HUES6 (cell line): ENCODE measurements around the gene DDRGK1.

Source experiments
- H3K27ac ChIP-seq: 2 replicates; pipeline ENCODE4 v1.7.0; 2013; ENCODE audit warnings: low read depth, mild to moderate bottlenecking, low read length, inconsistent platforms
- H3K27me3 ChIP-seq: 2 replicates; pipeline ENCODE4 v1.6.1; 2013; ENCODE audit warnings: low read length; ENCODE audit not compliant: control insufficient read depth, insufficient read depth
- H3K36me3 ChIP-seq: 2 replicates; pipeline ENCODE4 v1.6.1; 2013; ENCODE audit warnings: low read length; ENCODE audit not compliant: control insufficient read depth, insufficient read depth
- H3K4me1 ChIP-seq: 2 replicates; pipeline ENCODE4 v1.6.1; 2013; ENCODE audit warnings: low read length; ENCODE audit not compliant: control insufficient read depth, insufficient read depth
- H3K4me3 ChIP-seq: 2 replicates; pipeline ENCODE4 v1.5.1; 2013; ENCODE audit warnings: low read depth, low read length
- H3K9ac ChIP-seq: one replicate; pipeline ENCODE4 v1.6.1; 2013; ENCODE audit warnings: mild to moderate bottlenecking, low read length
- H3K9me3 ChIP-seq: 2 replicates; pipeline ENCODE4 v1.6.1; 2013; ENCODE audit warnings: low read depth, low read length; ENCODE audit not compliant: control insufficient read depth, insufficient read depth

DDRGK1 gene

GRCh38 chr20:3233131-3233990 lies 28.9 kb upstream of the DDRGK1 start:
- peaks cover 6% of the 10 kb centered on the region for H3K4me1 ChIP-seq

GRCh38 chr20:3231889-3232588 lies 27.6 kb upstream of the DDRGK1 start:
- Histone ChIP-seq H3K36me3 (peaks cover 38% of the 10 kb centered on the region), H3K4me1 (no peaks in the 10 kb centered on the region), H3K9me3 (no peaks in the 10 kb centered on the region), H3K27me3 (peaks cover 17% of the 10 kb centered on the region), H3K9ac (no peak overlapping the region), H3K4me3 (no peak overlapping the region), H3K27ac (no peak overlapping the region)

More at GRCh38 chr20:3233131-3233990, 28.9 kb upstream of the DDRGK1 start:
- no peak overlapping the region for H3K9ac ChIP-seq
- H3K36me3 ChIP-seq = peaks cover 32% of the 10 kb centered on the region
- H3K9me3 ChIP-seq = no peaks in the 10 kb centered on the region
- H3K27ac ChIP-seq = no peak overlapping the region
- H3K27me3 ChIP-seq = peaks cover 30% of the 10 kb centered on the region
- no peak overlapping the region for H3K4me3 ChIP-seq

DNA sequence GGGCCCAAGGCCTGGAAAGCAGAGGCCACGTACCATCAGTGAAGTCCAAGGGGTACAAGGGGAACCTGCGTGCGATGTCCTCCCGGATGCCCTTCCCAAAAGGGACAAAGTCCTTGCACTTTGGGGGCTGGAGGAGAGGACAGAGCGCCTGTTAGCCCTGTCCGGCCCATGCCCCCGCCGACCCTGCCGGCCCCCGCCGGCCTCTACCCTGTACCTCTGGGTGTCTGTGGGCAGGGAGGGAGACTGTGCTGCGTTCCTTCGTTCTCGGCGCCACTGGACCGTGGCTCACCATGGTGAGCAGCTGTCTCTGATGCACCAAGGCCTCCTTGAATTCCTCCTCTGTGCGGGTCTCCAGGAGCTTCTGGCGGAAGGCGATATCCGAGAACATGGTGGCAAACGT lies 26.6 kb upstream of the DDRGK1 start:
- H3K27me3 ChIP-seq = peaks cover 8% of the 10 kb centered on the region; the same call in 1 of the 2 replicates
- H3K9ac ChIP-seq = no peak overlapping the region
- H3K36me3 ChIP-seq = peaks cover 42% of the 10 kb centered on the region
- no peaks in the 10 kb centered on the region for H3K4me1 ChIP-seq
- H3K27ac ChIP-seq = no peak overlapping the region
- no peaks in the 10 kb centered on the region for H3K9me3 ChIP-seq
- no peak overlapping the region for H3K4me3 ChIP-seq

GRCh38 chr20:3229798-3230197 lies 25.3 kb upstream of the DDRGK1 start:
- no peaks in the 10 kb centered on the region for H3K27me3 ChIP-seq
- H3K27ac ChIP-seq = no peak overlapping the region
- H3K9me3 ChIP-seq = no peaks in the 10 kb centered on the region
- no peak overlapping the region for H3K9ac ChIP-seq
- no peak overlapping the region for H3K4me3 ChIP-seq
- peaks cover 43% of the 10 kb centered on the region for H3K36me3 ChIP-seq
- H3K4me1 ChIP-seq = no peaks in the 10 kb centered on the region

GRCh38 chr20:3229158-3229557 lies 24.7 kb upstream of the DDRGK1 start:
- Histone ChIP-seq H3K4me1 (no peaks in the 10 kb centered on the region), H3K4me3 (no peak overlapping the region), H3K36me3 (peaks cover 44% of the 10 kb centered on the region), H3K9ac (no peak overlapping the region), H3K27ac (no peak overlapping the region), H3K9me3 (no peaks in the 10 kb centered on the region), H3K27me3 (no peaks in the 10 kb centered on the region)

DNA sequence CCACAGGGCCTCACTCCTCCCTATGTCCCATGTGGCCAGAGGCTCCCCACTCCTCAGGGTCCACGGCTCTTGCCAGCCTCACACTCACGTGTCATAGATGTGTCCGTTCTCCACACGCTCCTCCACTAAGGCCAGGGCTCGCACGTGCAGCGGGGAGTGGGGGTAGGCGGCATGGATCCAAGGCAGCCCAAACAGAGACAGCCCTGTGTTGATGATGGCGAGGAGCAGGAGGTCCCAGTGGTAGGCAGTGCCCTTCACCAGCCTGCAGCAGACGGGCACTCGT lies 24.2 kb upstream of the DDRGK1 start:
- H3K9ac ChIP-seq = no peak overlapping the region
- H3K9me3 ChIP-seq = no peaks in the 10 kb centered on the region
- no peak overlapping the region for H3K4me3 ChIP-seq
- peaks cover 45% of the 10 kb centered on the region for H3K36me3 ChIP-seq
- H3K4me1 ChIP-seq = no peaks in the 10 kb centered on the region
- H3K27ac ChIP-seq = no peak overlapping the region
- H3K27me3 ChIP-seq = no peaks in the 10 kb centered on the region

- no peaks in the 10 kb centered on the region for H3K4me1 ChIP-seq
- H3K36me3 ChIP-seq = peaks cover 45% of the 10 kb centered on the region
- H3K4me3 ChIP-seq = no peak overlapping the region
- H3K27ac ChIP-seq = no peak overlapping the region
- no peaks in the 10 kb centered on the region for H3K9me3 ChIP-seq
- no peak overlapping the region for H3K9ac ChIP-seq
- H3K27me3 ChIP-seq = no peaks in the 10 kb centered on the region
Observed at GRCh38 chr20:3227936-3228749, 23.7 kb upstream of the DDRGK1 start.

- peaks cover 4% of the 10 kb centered on the region; the same call in 1 of the 2 replicates for H3K4me1 ChIP-seq
- no peaks in the 10 kb centered on the region for H3K27me3 ChIP-seq
- H3K36me3 ChIP-seq = peaks cover 51% of the 10 kb centered on the region
- no peak overlapping the region for H3K9ac ChIP-seq
- H3K27ac ChIP-seq = no peak overlapping the region
- no peak overlapping the region for H3K4me3 ChIP-seq
- no peaks in the 10 kb centered on the region for H3K9me3 ChIP-seq
Observed at GRCh38 chr20:3227506-3227905, 23.0 kb upstream of the DDRGK1 start.

GRCh38 chr20:3226864-3227263 lies 22.4 kb upstream of the DDRGK1 start:
- no peaks in the 10 kb centered on the region for H3K9me3 ChIP-seq
- H3K27me3 ChIP-seq = no peaks in the 10 kb centered on the region
- H3K36me3 ChIP-seq = peaks cover 58% of the 10 kb centered on the region
- H3K27ac ChIP-seq = no peak overlapping the region
- H3K4me1 ChIP-seq = peaks cover 4% of the 10 kb centered on the region; the same call in 1 of the 2 replicates
- no peak overlapping the region for H3K9ac ChIP-seq
- no peak overlapping the region for H3K4me3 ChIP-seq

DNA sequence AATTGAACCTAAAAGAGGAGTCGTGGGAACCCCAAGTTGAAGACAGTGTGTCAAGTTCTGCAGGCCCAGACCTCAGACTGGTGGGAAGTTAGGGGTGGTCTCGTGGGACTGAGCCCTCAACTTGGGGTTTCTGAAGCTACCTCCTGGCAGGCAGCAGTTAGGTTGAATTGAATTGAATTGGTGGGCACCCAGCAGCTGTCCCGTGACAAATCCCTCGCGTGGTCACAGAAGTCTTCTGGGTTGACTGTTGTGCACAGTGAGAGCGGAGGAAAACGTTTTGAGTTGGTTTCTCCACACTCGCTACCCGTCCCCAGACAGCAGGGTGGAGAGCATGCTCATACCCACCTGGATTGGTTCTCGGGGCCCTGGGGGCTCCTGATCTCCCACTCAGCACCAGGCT lies 21.6 kb upstream of the DDRGK1 start:
- Histone ChIP-seq H3K27me3 (no peaks in the 10 kb centered on the region), H3K36me3 (peaks cover 61% of the 10 kb centered on the region), H3K4me3 (no peak overlapping the region), H3K4me1 (peaks cover 4% of the 10 kb centered on the region; the same call in 1 of the 2 replicates), H3K27ac (no peak overlapping the region), H3K9me3 (no peaks in the 10 kb centered on the region), H3K9ac (no peak overlapping the region)
